PFSK-1 (cell line): Measurements from ENCODE around the gene RAD51D.

Source experiments
- FOXP2 ChIP-seq: optimal IDR thresholded peaks from 2 replicates; pipeline ENCODE3; 2011; ENCODE audit warnings: borderline replicate concordance, control low read depth, inconsistent platforms; ENCODE audit not compliant: insufficient read depth; ENCODE audit errors: extremely low read length, extremely low read depth
- POLR2AphosphoS5 ChIP-seq: IDR thresholded peaks from 2 replicates; pipeline ENCODE4 v1.6.1; 2012; ENCODE audit warnings: low read depth, mild to moderate bottlenecking, control low read depth, low read length, moderate library complexity
- REST ChIP-seq, 2 experiments: IDR thresholded peaks; 2 replicates each; pipeline versions ENCODE4 v1.6.1 to v1.8.0; 2011 to 2012; ENCODE audit warnings: low read depth in 2 of 2, low read length in 2 of 2, control low read depth in 1 of 2, inconsistent platforms in 1 of 2, mild to moderate bottlenecking in 1 of 2, moderate library complexity in 1 of 2; ENCODE audit not compliant: insufficient read depth in 1 of 2
- SIN3A ChIP-seq: IDR thresholded peaks from 2 replicates; pipeline ENCODE4 v1.6.1; 2012; ENCODE audit warnings: mild to moderate bottlenecking, low read length, moderate library complexity, borderline replicate concordance; ENCODE audit not compliant: insufficient read depth

- TF ChIP-seq POLR2AphosphoS5 = no peak
- no peak for TF ChIP-seq FOXP2
- no peak for TF ChIP-seq REST (IDR thresholded peaks at IDR 0.05; ENCODE audit: insufficient read depth in 1 of 2, low read depth in 2 of 2, low read length in 2 of 2)
- TF ChIP-seq SIN3A = no peak
These were observed 68.0 kb downstream of the RAD51D start for GRCh38 chr17:35051579-35052240.
